HepG2 (cell line): ENCODE measurements around the gene METRN. TPM values are rescaled to one million over a fixed set of nuclear protein-coding genes. Genes with fewer than 3 reads are reported as not detected.

Experiments
- ATAC-seq: fragments of 200-7000 bp; cut with Tn5 transposase; 3 replicates; pipeline ENCODE4 v1.9.1; 2020; ENCODE audit warnings: mild to moderate bottlenecking, moderate library complexity
- BruUV-seq: library from RNA; stranded (reverse); fragments of 400-500 nt; replicated peaks from 2 replicates; lab custom pipeline; 2021; lab: Mats Ljungman, UMichigan
- CTCF ChIA-PET: fragments of 300-600 bp; formaldehyde crosslinking; extraction: SDS; loops from one replicate; lab custom pipeline; 2021; ENCODE audit warnings: low total read pairs, inconsistent platforms, low intra/inter-chr PET ratio; lab: Yijun Ruan, JAX
- POLR2A ChIA-PET: fragments of 350-600 bp; sonication (Branson Sonifier 250); formaldehyde crosslinking; loops from one replicate; lab custom pipeline; 2020; ENCODE audit warnings: antibody characterized with exemption, inconsistent platforms; lab: Yijun Ruan, JAX
- DNase-seq: peaks from one replicate; pipeline ENCODE4 v3.0.0-alpha.2; 2015; ENCODE audit warnings: low spot score
- FAIRE-seq: peaks from 3 replicates; lab custom pipeline; 2011; peaks lifted over from hg19 to GRCh38; lab: Jason Lieb, UNC
- H2AFZ ChIP-seq: one replicate; pipeline ENCODE4 v1.6.1; 2011; ENCODE audit warnings: low read length, inconsistent platforms
- H3K27ac ChIP-seq: fragments of 300-600 bp; 3 replicates; pipeline ENCODE4 v1.8.0; 2011; ENCODE audit warnings: mixed run types, mild to moderate bottlenecking, mixed read lengths, low read length, inconsistent platforms; ENCODE audit not compliant: insufficient read depth; ENCODE audit errors: extremely low read length
- H3K27me3 ChIP-seq, 2 experiments: fragments of 200-600 bp in 1 of 2; 2 replicates in 1 of 2; 3 replicates in 1 of 2; pipeline versions ENCODE4 v1.6.0 to v1.8.0; 2011; ENCODE audit warnings: low read length in 2 of 2, mild to moderate bottlenecking in 2 of 2, moderate library complexity in 2 of 2, inconsistent platforms in 1 of 2; ENCODE audit not compliant: insufficient read depth in 2 of 2, control insufficient read depth in 1 of 2
- H3K36me3 ChIP-seq, 2 experiments: fragments of 200-600 bp in 1 of 2; replicated peaks in 1 of 2; 2 replicates in 1 of 2; 3 replicates in 1 of 2; pipeline versions ENCODE4 v1.5.1 to v1.8.0; 2011; ENCODE audit warnings: low read length in 2 of 2, inconsistent platforms in 1 of 2; ENCODE audit not compliant: insufficient read depth in 2 of 2, control insufficient read depth in 1 of 2
- H3K4me1 ChIP-seq: 2 replicates; pipeline ENCODE4 v1.5.1; 2012; ENCODE audit warnings: low read length, inconsistent platforms; ENCODE audit not compliant: insufficient read depth
- H3K4me2 ChIP-seq: 2 replicates; pipeline ENCODE4 v1.6.0; 2011; ENCODE audit warnings: low read depth, low read length, inconsistent platforms
- H3K4me3 ChIP-seq, 3 experiments: fragments of 200-600 bp in 1 of 3; sonication (generic), shearing (Covaris generic) in 1 of 3; replicated peaks in 1 of 3; 2 replicates each; pipeline ENCODE4 v1.5.1; 2011 to 2016; ENCODE audit warnings: low read length in 3 of 3, inconsistent platforms in 2 of 3, low read depth in 2 of 3, mild to moderate bottlenecking in 2 of 3, control low read depth in 1 of 3, mixed read lengths in 1 of 3; ENCODE audit not compliant: insufficient read depth in 1 of 3
- H3K79me2 ChIP-seq: one replicate; pipeline ENCODE4 v1.6.1; 2011; ENCODE audit warnings: low read length, inconsistent platforms; ENCODE audit not compliant: insufficient read depth
- H3K9ac ChIP-seq: 2 replicates; pipeline ENCODE4 v1.6.0; 2011; ENCODE audit warnings: mild to moderate bottlenecking, low read depth, low read length, inconsistent platforms; ENCODE audit not compliant: insufficient read depth
- H3K9me3 ChIP-seq: 2 replicates; pipeline ENCODE4 v1.5.1; 2012; ENCODE audit warnings: mild to moderate bottlenecking, low read length
- H4K20me1 ChIP-seq: 2 replicates; pipeline ENCODE4 v1.6.0; 2011; ENCODE audit warnings: inconsistent platforms, mild to moderate bottlenecking, low read length, moderate library complexity; ENCODE audit not compliant: insufficient read depth
- GABPB1 ChIP-seq: IDR thresholded peaks from 2 replicates; pipeline ENCODE4 v1.6.1; 2016; ENCODE audit warnings: mild to moderate bottlenecking, missing genetic modification reagents, moderate library complexity, missing compliant biosample characterization
- HDAC6 ChIP-seq: fragments of 200-600 bp; sonication (generic); IDR thresholded peaks from 2 replicates; pipeline ENCODE4 v1.7.0; 2017; ENCODE audit warnings: mild to moderate bottlenecking, antibody characterized with exemption, low read length, low read depth
- HNRNPLL ChIP-seq: fragments of 200-400 bp; formaldehyde crosslinking; IDR thresholded peaks from 2 replicates; pipeline ENCODE4 v1.6.1; 2017; ENCODE audit warnings: mild to moderate bottlenecking, low read depth, low read length; ENCODE audit not compliant: poor library complexity, severe bottlenecking
- KLF12 ChIP-seq: sonication (generic); formaldehyde crosslinking; IDR thresholded peaks from 2 replicates; pipeline ENCODE4 v1.4.0; 2020; ENCODE audit warnings: missing genetic modification reagents, borderline replicate concordance
- MZF1 ChIP-seq: sonication (generic); formaldehyde crosslinking; IDR thresholded peaks from 2 replicates; pipeline ENCODE4 v1.8.1; 2023; ENCODE audit warnings: mild to moderate bottlenecking, missing genetic modification reagents, borderline replicate concordance
- RBFOX2 ChIP-seq: fragments of 200-400 bp; formaldehyde crosslinking; IDR thresholded peaks from 2 replicates; pipeline ENCODE4 v1.6.1; 2017; ENCODE audit warnings: low read depth, mild to moderate bottlenecking, low read length
- SALL1 ChIP-seq: sonication (generic); formaldehyde crosslinking; IDR thresholded peaks from 2 replicates; pipeline ENCODE4 v1.8.0; 2022; ENCODE audit warnings: mild to moderate bottlenecking, missing genetic modification reagents
- SIX4 ChIP-seq: sonication (generic); formaldehyde crosslinking; IDR thresholded peaks from 2 replicates; pipeline ENCODE4 v1.4.0; 2020; ENCODE audit warnings: missing genetic modification reagents
- SP1 ChIP-seq, 2 experiments: fragments of 450-650 bp in 1 of 2; sonication (generic) in 1 of 2; formaldehyde crosslinking in 1 of 2; IDR thresholded peaks; 2 replicates each; pipeline versions ENCODE4 v1.4.0 to v1.6.1; 2016 to 2020; ENCODE audit warnings: missing genetic modification reagents in 1 of 2
- STAG1 ChIP-seq: sonication (generic); formaldehyde crosslinking; IDR thresholded peaks from 2 replicates; pipeline ENCODE4 v1.4.0; 2020; ENCODE audit warnings: missing genetic modification reagents
- TEAD2 ChIP-seq: sonication (generic); formaldehyde crosslinking; IDR thresholded peaks from 2 replicates; pipeline ENCODE4 v1.9.0; 2021; ENCODE audit warnings: missing genetic modification reagents
- ZNF263 ChIP-seq: sonication (generic); formaldehyde crosslinking; IDR thresholded peaks from 2 replicates; pipeline ENCODE4 v1.4.0; 2020; ENCODE audit warnings: missing genetic modification reagents
- ZNF678 ChIP-seq: sonication (generic); formaldehyde crosslinking; IDR thresholded peaks from 2 replicates; pipeline ENCODE4 v1.4.0; 2020; ENCODE audit warnings: mild to moderate bottlenecking, missing genetic modification reagents
- ZNF790 ChIP-seq: sonication (generic); formaldehyde crosslinking; IDR thresholded peaks from 2 replicates; pipeline ENCODE4 v1.8.0; 2022; ENCODE audit warnings: missing genetic modification reagents, mild to moderate bottlenecking, borderline replicate concordance
- ZNF883 ChIP-seq: sonication (generic); formaldehyde crosslinking; IDR thresholded peaks from 2 replicates; pipeline ENCODE4 v1.5.1; 2020; ENCODE audit warnings: mild to moderate bottlenecking, missing genetic modification reagents; ENCODE audit errors: not compliant biosample characterization
- WGBS: methylation state at CpG from one replicate; pipeline ENCODE4 v1.1.6; 2017; ENCODE audit warnings: low lambda C conversion rate; 5-methylcytosine and 5-hydroxymethylcytosine counted together
- in situ Hi-C: cut with HindIII; loops from 2 replicates; pipeline ENCODE4 v1.10.0; 2017; ENCODE audit warnings: low pct_unique_long_range_greater_than_20kb; ENCODE audit not compliant: extremely low pct_ligation_motif_present
- intact Hi-C: fragments of 100-400 bp; cut with micrococcal nuclease; formaldehyde crosslinking; loops from one replicate; pipeline ENCODE4 v1.10.0; 2022; ENCODE audit not compliant: unreplicated experiment
- polyA plus RNA-seq, 8 experiments: library from polyadenylated mRNA; depleted of rRNA in 3 of 8; stranded (reverse) in 7 of 8; unstranded in 1 of 8; fragments of >200 nt; fragmentation: Illumina TruSeq in 4 of 8; extraction: Trizol in 4 of 8; gene quantifications; 2 replicates each; pipeline versions ENCODE4 v1.2.1 to v1.2.3, GENCODE V29; 2011 to 2016; ENCODE audit warnings: low read depth in 4 of 8, missing spikeins in 1 of 8, mixed read lengths in 1 of 8; ENCODE audit not compliant: insufficient read depth in 1 of 8
- total RNA-seq, 5 experiments: library from RNA; depleted of rRNA; stranded (reverse); fragments of >200 nt; fragmentation: Illumina TruSeq; extraction: Trizol; gene quantifications; 2 replicates each; pipeline ENCODE4 v1.2.3, GENCODE V29; 2016; ENCODE audit warnings: low read depth in 1 of 5

Gene METRN
- total and polyA plus RNA-seq, 2 of the 13 experiments (the other 11 are each of a cell fraction or from before 2014, with no cell fraction given), result 25.5 to 46.1 TPM

- Histone ChIP-seq H3K4me3 (peak within 1 kb of the TSS; percentile 72 to 88 (median 85)), H3K4me2 (peak within 1 kb of the TSS; percentile 99), H3K27me3 (no peaks in the 10 kb centered on the region; a peak in 1 of 5 replicates), H3K9ac (peak within 1 kb of the TSS; percentile 82), H2AFZ (no peak within 1 kb of the TSS), H3K27ac (peak within 1 kb of the TSS; percentile 80), H3K36me3 (peaks cover 8 to 15% of the 10 kb centered on the region in 2 experiments; a peak in 4 of 5 replicates), H3K9me3 (no peaks in the 10 kb centered on the region), H4K20me1 (0 out of 2 replicates have a peak, but pooled peaks cover 3% of the 10 kb centered on the region), H3K79me2 (peaks cover 16% of the 10 kb centered on the region), H3K4me1 (peaks cover 38% of the 10 kb centered on the region)
- intact Hi-C loops, result no loop called here
- CTCF ChIA-PET, result interaction anchor here (0.8 kb wide), 1 partner anchor 12 kb away, joined by 3 read pairs; the partner anchor contains the start of gene RHOT2
- in situ Hi-C loops, result no loop called here
- FAIRE-seq (no peak), DNase-seq (peak; percentile 76), ATAC-seq (peak; percentile 41)
- no TSS peak for BruUV-seq
- POLR2A ChIA-PET, result interaction anchor here (0.8 to 4.4 kb wide), 13 partner anchors 9 to 44 kb away, joined by 3 to 34 read pairs (median 6); partner anchors contain the start of genes ANTKMT, METRN, METTL26 and RHOT2
- WGBS, result no CpG with 5 or more reads among the region's 91 CpGs
- TF ChIP-seq STAG1 (CRISPR knock-in tag) (peak; percentile 7; the same call in 1 of the 2 replicates), HNRNPLL (peak; percentile 55), RBFOX2 (peak; percentile 84), TEAD2 (CRISPR knock-in tag) (no peak), KLF12 (CRISPR knock-in tag) (0 out of 2 replicates have a peak, but pooled peaks have one; percentile 46), SP1 (IDR thresholded peaks at IDR 0.05) (no peak), SP1 (CRISPR knock-in tag; IDR thresholded peaks at IDR 0.05) (0 out of 2 replicates have a peak, but pooled peaks have one; percentile 35), ZNF883 (CRISPR knock-in tag) (peak; percentile 2), SALL1 (CRISPR knock-in tag) (0 out of 2 replicates have a peak, but pooled peaks have one; percentile 27), SIX4 (no peak), ZNF790 (CRISPR knock-in tag) (peak; percentile 50), GABPB1 (CRISPR knock-in tag) (peak; percentile 86), ZNF263 (peak; percentile 42; the same call in 1 of the 2 replicates), MZF1 (CRISPR knock-in tag) (no peak), ZNF678 (CRISPR knock-in tag) (no peak), HDAC6 (no peak)
Measured at GRCh38 chr16:679814-680624, 34.9 kb upstream of the METRN start, which contains the start of gene STUB1. Gene STUB1 (plus strand): TSS chr16:680410. CDS start chr16:680526, 116 bp downstream.
